Esophagus muscularis mucosa (tissue), 3 donors: Measurements from ENCODE around the gene XAF1.

Source experiments
- CTCF ChIP-seq, 3 experiments: fragments of 200-600 bp in 2 of 3; fragments of 450-650 bp in 1 of 3; sonication (generic) in 2 of 3; IDR thresholded peaks; one replicate each; pipeline ENCODE4 v1.5.1; 2017 to 2019; ENCODE audit warnings: antibody characterized with exemption in 3 of 3, mild to moderate bottlenecking in 2 of 3, moderate library complexity in 1 of 3
- EP300 ChIP-seq: sonication (generic); formaldehyde crosslinking; IDR thresholded peaks from one replicate; pipeline ENCODE4 v1.6.1; 2017; ENCODE audit warnings: antibody characterized with exemption

GRCh38 chr17:6786618-6787017, 30.8 kb downstream of the XAF1 start:
- TF ChIP-seq EP300, result no peak
- no peak for TF ChIP-seq CTCF (IDR thresholded peaks at IDR 0.05)
